GM23338 (cell line): ENCODE results near the gene RUVBL1. TPM values are rescaled to one million over a fixed set of nuclear protein-coding genes. Genes with fewer than 3 reads are reported as not detected.

Source experiments
- ATAC-seq: fragments of 200-7000 bp; cut with Tn5 transposase; 3 replicates; pipeline ENCODE4 v1.9.1; 2020
- DNase-seq: peaks from one replicate; pipeline ENCODE4 v3.0.0-alpha.2; 2015; ENCODE audit warnings: low spot score
- H2AFZ ChIP-seq: fragments of 200-600 bp; sonication (generic); 2 replicates; pipeline ENCODE4 v1.8.0; 2016; ENCODE audit warnings: antibody characterized with exemption, mild to moderate bottlenecking, moderate library complexity
- H3F3A ChIP-seq: fragments of 200-600 bp; sonication (generic); replicated peaks from 2 replicates; pipeline ENCODE4 v1.8.0; 2017; ENCODE audit warnings: antibody characterized with exemption, mixed run types, low read depth
- H3K27ac ChIP-seq: fragments of 200-600 bp; sonication (generic); 2 replicates; pipeline ENCODE4 v1.6.1; 2016; ENCODE audit warnings: low read depth
- H3K27me3 ChIP-seq: fragments of 200-600 bp; sonication (generic); 2 replicates; pipeline ENCODE4 v1.8.0; 2016; ENCODE audit warnings: mild to moderate bottlenecking, mixed run types, moderate library complexity; ENCODE audit not compliant: insufficient read depth
- H3K36me3 ChIP-seq: fragments of 200-600 bp; sonication (generic); 2 replicates; pipeline ENCODE4 v1.8.0; 2016; ENCODE audit warnings: mild to moderate bottlenecking; ENCODE audit not compliant: insufficient read depth
- H3K4me1 ChIP-seq: fragments of 200-600 bp; sonication (generic); 2 replicates; pipeline ENCODE4 v1.8.0; 2016; ENCODE audit warnings: mild to moderate bottlenecking, moderate library complexity; ENCODE audit not compliant: insufficient read depth
- H3K4me2 ChIP-seq: fragments of 200-600 bp; sonication (generic); 2 replicates; pipeline ENCODE4 v1.7.1; 2017; ENCODE audit warnings: mixed run types
- H3K4me3 ChIP-seq: fragments of 200-600 bp; sonication (generic); 2 replicates; pipeline ENCODE4 v1.6.1; 2016; ENCODE audit warnings: mixed run types
- H3K79me2 ChIP-seq: fragments of 200-600 bp; sonication (generic); replicated peaks from 2 replicates; pipeline ENCODE4 v1.8.0; 2017; ENCODE audit warnings: mild to moderate bottlenecking; ENCODE audit not compliant: insufficient read depth
- H3K9me2 ChIP-seq: fragments of 200-600 bp; sonication (generic); 2 replicates; pipeline ENCODE4 v1.8.0; 2017; ENCODE audit not compliant: insufficient read depth
- H4K20me1 ChIP-seq: fragments of 200-600 bp; sonication (generic); replicated peaks from 2 replicates; pipeline ENCODE4 v1.8.0; 2017; ENCODE audit warnings: mild to moderate bottlenecking; ENCODE audit not compliant: insufficient read depth
- H3K27ac Mint-ChIP-seq: 2 replicates; pipeline ENCODE4 v1.8.0; 2020; ENCODE audit warnings: inconsistent platforms, mild to moderate bottlenecking, moderate library complexity, mixed read lengths
- H3K27me3 Mint-ChIP-seq: 3 replicates; pipeline ENCODE4 v1.8.0; 2022; ENCODE audit warnings: low read depth, mild to moderate bottlenecking, moderate library complexity, mixed read lengths, inconsistent platforms; ENCODE audit not compliant: insufficient read depth, poor library complexity
- H3K36me3 Mint-ChIP-seq: 3 replicates; pipeline ENCODE4 v1.8.0; 2021; ENCODE audit warnings: low read depth, mild to moderate bottlenecking, inconsistent platforms, moderate library complexity, mixed read lengths
- H3K4me1 Mint-ChIP-seq: 3 replicates; pipeline ENCODE4 v1.8.0; 2020; ENCODE audit warnings: mild to moderate bottlenecking, inconsistent platforms, mixed read lengths
- H3K4me3 Mint-ChIP-seq: 3 replicates; pipeline ENCODE4 v1.8.0; 2021; ENCODE audit warnings: moderate library complexity, mild to moderate bottlenecking, inconsistent platforms, mixed read lengths
- H3K9me3 Mint-ChIP-seq: 3 replicates; pipeline ENCODE4 v1.8.0; 2020; ENCODE audit warnings: moderate library complexity, mild to moderate bottlenecking, inconsistent platforms, mixed read lengths
- EZH2 ChIP-seq: fragments of 200-600 bp; sonication (generic); IDR thresholded peaks from one replicate; pipeline ENCODE4 v1.8.0; 2017; ENCODE audit warnings: antibody characterized with exemption, mild to moderate bottlenecking, low read depth; ENCODE audit not compliant: unreplicated experiment
- EZH2phosphoT487 ChIP-seq: fragments of 200-600 bp; sonication (generic); IDR thresholded peaks from one replicate; pipeline ENCODE4 v1.8.1; 2018; ENCODE audit warnings: antibody characterized with exemption; ENCODE audit not compliant: unreplicated experiment
- JUNB ChIP-seq: IDR thresholded peaks from one replicate; pipeline ENCODE4 v1.6.1; 2016; ENCODE audit warnings: antibody characterized with exemption; ENCODE audit not compliant: unreplicated experiment
- POLR2AphosphoS5 ChIP-seq: IDR thresholded peaks from 2 replicates; pipeline ENCODE4 v1.6.1; 2016; ENCODE audit warnings: antibody characterized with exemption, low read depth
- STAT1 ChIP-seq: IDR thresholded peaks from one replicate; pipeline ENCODE4 v1.6.1; 2016; ENCODE audit warnings: antibody characterized with exemption; ENCODE audit not compliant: unreplicated experiment
- ZNF114 ChIP-seq: fragments of 250-450 bp; sonication (Bioruptor Pico); IDR thresholded peaks from 2 replicates; pipeline ENCODE4 v1.5.0; 2020; ENCODE audit warnings: mild to moderate bottlenecking, moderate library complexity
- ZNF331 ChIP-seq: fragments of 250-450 bp; sonication (Bioruptor Pico); IDR thresholded peaks from 2 replicates; pipeline ENCODE4 v1.5.0; 2020; ENCODE audit warnings: low read depth, mild to moderate bottlenecking, moderate library complexity
- polyA plus RNA-seq: library from polyadenylated mRNA; unstranded; fragments of >200 nt; fragmentation: Nextera tagmentation; extraction: Ambion mirVana; gene quantifications from 2 replicates; pipeline ENCODE4 v1.2.1, GENCODE V29; 2016
- total RNA-seq: library from RNA; depleted of rRNA; stranded (reverse); fragments of >200 nt; shearing (Covaris generic); gene quantifications from 2 replicates; pipeline ENCODE4 v1.2.3, GENCODE V29; 2014
- TF ChIP-seq, protein P1 (sequence below): IDR thresholded peaks from one replicate; pipeline ENCODE4 v1.6.1; 2018; ENCODE audit warnings: antibody characterized with exemption; ENCODE audit not compliant: unreplicated experiment
- TF ChIP-seq, protein P2 (sequence below), 2 experiments: fragments of 200-600 bp in 1 of 2; sonication (generic) in 1 of 2; conservative IDR thresholded peaks; 2 replicates each; pipeline versions ENCODE4 v1.5.1 to v1.6.1; 2016 to 2017; ENCODE audit warnings: antibody characterized with exemption in 2 of 2, low read depth in 2 of 2, mild to moderate bottlenecking in 2 of 2, moderate library complexity in 1 of 2

RUVBL1 gene
- total and polyA plus RNA-seq, 2 experiments from 2014 or later = 133 to 136 TPM

DNA sequence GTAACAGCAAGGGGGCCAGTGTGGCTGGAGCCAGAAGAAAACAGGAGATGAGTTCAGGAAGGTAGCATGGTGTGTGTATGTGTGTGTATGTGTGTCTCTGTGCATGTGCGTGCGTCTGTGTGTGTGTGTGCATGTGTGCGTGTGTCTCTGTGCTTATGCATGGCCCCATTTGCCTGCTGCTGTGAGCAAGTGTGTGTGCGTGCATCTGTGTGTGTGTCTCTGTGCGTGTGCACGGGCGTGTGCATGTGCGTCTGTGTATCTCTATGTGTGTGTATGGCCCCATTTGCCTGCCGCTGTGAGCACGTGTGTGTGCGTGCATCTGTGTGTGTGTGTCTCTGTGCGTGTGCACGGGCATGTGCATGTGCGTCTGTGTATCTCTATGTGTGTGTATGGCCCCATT is 22.6 kb upstream of the RUVBL1 start:
- DNase-seq (no peak), ATAC-seq (no peak)
- H3K79me2 ChIP-seq = no peaks in the 10 kb centered on the region
- no peaks in the 10 kb centered on the region for H3K9me2 ChIP-seq
- H2AFZ ChIP-seq = no peak overlapping the region
- H3K27ac ChIP-seq = no peak overlapping the region
- H3K4me1 ChIP-seq = no peaks in the 10 kb centered on the region
- Mint-ChIP-seq H3K4me1 (peaks cover 2% of the 10 kb centered on the region; the same call in 2 of the 3 replicates), H3K4me3 (no peak overlapping the region), H3K27ac (no peak overlapping the region), H3K9me3 (no peaks in the 10 kb centered on the region), H3K27me3 (peaks cover 8% of the 10 kb centered on the region), H3K36me3 (no peaks in the 10 kb centered on the region)
- no peaks in the 10 kb centered on the region for H3K36me3 ChIP-seq
- no peaks in the 10 kb centered on the region for H4K20me1 ChIP-seq
- H3F3A ChIP-seq = no peaks in the 10 kb centered on the region
- no peaks in the 10 kb centered on the region for H3K27me3 ChIP-seq
- TF ChIP-seq, protein P1, sequence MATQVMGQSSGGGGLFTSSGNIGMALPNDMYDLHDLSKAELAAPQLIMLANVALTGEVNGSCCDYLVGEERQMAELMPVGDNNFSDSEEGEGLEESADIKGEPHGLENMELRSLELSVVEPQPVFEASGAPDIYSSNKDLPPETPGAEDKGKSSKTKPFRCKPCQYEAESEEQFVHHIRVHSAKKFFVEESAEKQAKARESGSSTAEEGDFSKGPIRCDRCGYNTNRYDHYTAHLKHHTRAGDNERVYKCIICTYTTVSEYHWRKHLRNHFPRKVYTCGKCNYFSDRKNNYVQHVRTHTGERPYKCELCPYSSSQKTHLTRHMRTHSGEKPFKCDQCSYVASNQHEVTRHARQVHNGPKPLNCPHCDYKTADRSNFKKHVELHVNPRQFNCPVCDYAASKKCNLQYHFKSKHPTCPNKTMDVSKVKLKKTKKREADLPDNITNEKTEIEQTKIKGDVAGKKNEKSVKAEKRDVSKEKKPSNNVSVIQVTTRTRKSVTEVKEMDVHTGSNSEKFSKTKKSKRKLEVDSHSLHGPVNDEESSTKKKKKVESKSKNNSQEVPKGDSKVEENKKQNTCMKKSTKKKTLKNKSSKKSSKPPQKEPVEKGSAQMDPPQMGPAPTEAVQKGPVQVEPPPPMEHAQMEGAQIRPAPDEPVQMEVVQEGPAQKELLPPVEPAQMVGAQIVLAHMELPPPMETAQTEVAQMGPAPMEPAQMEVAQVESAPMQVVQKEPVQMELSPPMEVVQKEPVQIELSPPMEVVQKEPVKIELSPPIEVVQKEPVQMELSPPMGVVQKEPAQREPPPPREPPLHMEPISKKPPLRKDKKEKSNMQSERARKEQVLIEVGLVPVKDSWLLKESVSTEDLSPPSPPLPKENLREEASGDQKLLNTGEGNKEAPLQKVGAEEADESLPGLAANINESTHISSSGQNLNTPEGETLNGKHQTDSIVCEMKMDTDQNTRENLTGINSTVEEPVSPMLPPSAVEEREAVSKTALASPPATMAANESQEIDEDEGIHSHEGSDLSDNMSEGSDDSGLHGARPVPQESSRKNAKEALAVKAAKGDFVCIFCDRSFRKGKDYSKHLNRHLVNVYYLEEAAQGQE = no peak
- no peak overlapping the region for H3K4me3 ChIP-seq
- H3K4me2 ChIP-seq = no peak overlapping the region

DNA sequence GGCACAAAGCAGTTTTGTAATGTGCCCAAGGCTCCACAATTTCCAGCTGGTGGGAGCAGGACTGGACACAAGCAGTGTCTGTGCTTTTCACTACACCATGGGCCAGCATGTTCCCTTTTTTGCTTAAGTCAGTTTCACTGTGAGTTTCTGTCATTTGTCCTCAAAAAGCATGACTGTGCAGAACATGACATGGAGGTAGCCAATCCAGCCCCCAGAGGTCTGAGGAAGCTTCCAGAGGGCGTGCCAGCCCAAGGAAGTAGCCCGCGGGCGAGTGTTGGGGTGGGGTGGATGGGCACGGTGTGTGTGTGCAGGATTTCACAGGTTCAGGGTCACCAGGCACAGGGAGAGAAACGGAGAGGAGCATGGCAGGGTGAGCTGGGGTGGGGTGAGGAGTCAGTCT is 21.7 kb upstream of the RUVBL1 start:
- H4K20me1 ChIP-seq = no peaks in the 10 kb centered on the region
- H3K36me3 ChIP-seq = no peaks in the 10 kb centered on the region
- TF ChIP-seq, protein P2, sequence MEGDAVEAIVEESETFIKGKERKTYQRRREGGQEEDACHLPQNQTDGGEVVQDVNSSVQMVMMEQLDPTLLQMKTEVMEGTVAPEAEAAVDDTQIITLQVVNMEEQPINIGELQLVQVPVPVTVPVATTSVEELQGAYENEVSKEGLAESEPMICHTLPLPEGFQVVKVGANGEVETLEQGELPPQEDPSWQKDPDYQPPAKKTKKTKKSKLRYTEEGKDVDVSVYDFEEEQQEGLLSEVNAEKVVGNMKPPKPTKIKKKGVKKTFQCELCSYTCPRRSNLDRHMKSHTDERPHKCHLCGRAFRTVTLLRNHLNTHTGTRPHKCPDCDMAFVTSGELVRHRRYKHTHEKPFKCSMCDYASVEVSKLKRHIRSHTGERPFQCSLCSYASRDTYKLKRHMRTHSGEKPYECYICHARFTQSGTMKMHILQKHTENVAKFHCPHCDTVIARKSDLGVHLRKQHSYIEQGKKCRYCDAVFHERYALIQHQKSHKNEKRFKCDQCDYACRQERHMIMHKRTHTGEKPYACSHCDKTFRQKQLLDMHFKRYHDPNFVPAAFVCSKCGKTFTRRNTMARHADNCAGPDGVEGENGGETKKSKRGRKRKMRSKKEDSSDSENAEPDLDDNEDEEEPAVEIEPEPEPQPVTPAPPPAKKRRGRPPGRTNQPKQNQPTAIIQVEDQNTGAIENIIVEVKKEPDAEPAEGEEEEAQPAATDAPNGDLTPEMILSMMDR (conservative IDR thresholded peaks at IDR 0.05; ENCODE audit: low read depth in 2 of 2) = no peak
- no peak for TF ChIP-seq EZH2phosphoT487
- no peak for TF ChIP-seq STAT1
- TF ChIP-seq ZNF331 (CRISPR knock-in tag) = no peak
- TF ChIP-seq EZH2 = no peak
- TF ChIP-seq POLR2AphosphoS5 = no peak
- TF ChIP-seq JUNB = no peak
- TF ChIP-seq ZNF114 = no peak
- H3K4me1 ChIP-seq = no peaks in the 10 kb centered on the region
- H3F3A ChIP-seq = no peaks in the 10 kb centered on the region
- no peak overlapping the region for H2AFZ ChIP-seq
- no peak overlapping the region for H3K4me3 Mint-ChIP-seq
- no peak overlapping the region for H3K27ac ChIP-seq
- no peak for DNase-seq
- no peaks in the 10 kb centered on the region for H3K9me2 ChIP-seq
- H3K79me2 ChIP-seq = no peaks in the 10 kb centered on the region
- no peak overlapping the region for H3K4me3 ChIP-seq
- H3K4me1 Mint-ChIP-seq = peaks cover 2% of the 10 kb centered on the region; the same call in 2 of the 3 replicates
- no peaks in the 10 kb centered on the region for H3K36me3 Mint-ChIP-seq
- peaks cover 8% of the 10 kb centered on the region for H3K27me3 Mint-ChIP-seq
- no peaks in the 10 kb centered on the region for H3K9me3 Mint-ChIP-seq
- no peak overlapping the region for H3K27ac Mint-ChIP-seq
- H3K4me2 ChIP-seq = no peak overlapping the region
- H3K27me3 ChIP-seq = no peaks in the 10 kb centered on the region
- ATAC-seq = no peak
